K562 (cell line): Measurements from ENCODE around the gene PPP2R1A. TPM values are rescaled to one million over a fixed set of nuclear protein-coding genes. Genes with fewer than 3 reads are reported as not detected.
A peak's percentile ranks its signal among the peaks of the same experiment; 100 is the strongest.

ENCODE experiments used
- CEBPG ChIP-seq, 3 experiments: fragments of 200-800 bp in 1 of 3; sonication (Bioruptor generic) in 1 of 3; sonication (generic) in 1 of 3; formaldehyde crosslinking in 1 of 3; IDR thresholded peaks in 2 of 3; conservative IDR thresholded peaks in 1 of 3; 2 replicates each; pipeline versions ENCODE4 v1.6.1 to v1.8.0; 2016 to 2022; ENCODE audit warnings: missing compliant biosample characterization in 2 of 3, missing genetic modification characterization in 2 of 3, mild to moderate bottlenecking in 1 of 3, missing genetic modification reagents in 1 of 3
- ETV1 ChIP-seq: fragments of 450-650 bp; conservative IDR thresholded peaks from 2 replicates; pipeline ENCODE4 v1.6.1; 2016; ENCODE audit warnings: missing genetic modification characterization, control low read depth, low read depth, missing compliant biosample characterization
- MEF2D ChIP-seq: conservative IDR thresholded peaks from 2 replicates; pipeline ENCODE4 v1.6.1; 2016; ENCODE audit warnings: low read depth, missing genetic modification characterization, missing compliant biosample characterization
- NFRKB ChIP-seq: fragments of 450-650 bp; IDR thresholded peaks from 2 replicates; pipeline ENCODE4 v1.6.1; 2016; ENCODE audit warnings: low read depth
- NONO ChIP-seq, 2 experiments: fragments of 200-400 bp in 1 of 2; fragments of 450-650 bp in 1 of 2; formaldehyde crosslinking in 1 of 2; IDR thresholded peaks; 2 replicates each; pipeline ENCODE4 v1.6.1; 2017; ENCODE audit warnings: low read depth in 2 of 2, mild to moderate bottlenecking in 2 of 2, moderate library complexity in 2 of 2, low read length in 1 of 2
- NR3C1 ChIP-seq: sonication (generic); formaldehyde crosslinking; IDR thresholded peaks from 2 replicates; pipeline ENCODE4 v1.8.1; 2022; ENCODE audit warnings: missing genetic modification reagents
- NRF1 ChIP-seq, 2 experiments: fragments of 450-650 bp; IDR thresholded peaks in 1 of 2; conservative IDR thresholded peaks in 1 of 2; 2 replicates each; pipeline ENCODE4 v1.6.1; 2014; ENCODE audit warnings: mild to moderate bottlenecking in 2 of 2
- PREB ChIP-seq: sonication (generic); formaldehyde crosslinking; IDR thresholded peaks from 2 replicates; pipeline ENCODE4 v1.8.1; 2023; ENCODE audit warnings: mild to moderate bottlenecking, missing genetic modification reagents
- RNF2 ChIP-seq: sonication (generic); IDR thresholded peaks from 2 replicates; pipeline ENCODE4 v1.6.1; 2016
- RREB1 ChIP-seq: fragments of 250-450 bp; sonication (Bioruptor Pico); IDR thresholded peaks from 2 replicates; pipeline ENCODE4 v1.4.0; 2020
- SIN3A ChIP-seq, 2 experiments: fragments of 150-350 bp in 1 of 2; IDR thresholded peaks; 2 replicates each; pipeline ENCODE4 v1.6.1; 2011 to 2016; ENCODE audit warnings: borderline replicate concordance in 2 of 2, low read depth in 2 of 2, low read length in 2 of 2, mild to moderate bottlenecking in 2 of 2, moderate library complexity in 2 of 2; ENCODE audit not compliant: control insufficient read depth in 1 of 2
- ZNF354B ChIP-seq: fragments of 250-450 bp; sonication (Bioruptor Pico); IDR thresholded peaks from 2 replicates; pipeline ENCODE4 v1.4.0; 2020
- ZNF518B ChIP-seq: fragments of 250-450 bp; sonication (Bioruptor Pico); IDR thresholded peaks from 2 replicates; pipeline ENCODE4 v1.5.0; 2021; ENCODE audit warnings: mild to moderate bottlenecking, moderate library complexity
- ZNF644 ChIP-seq: fragments of 200-800 bp; sonication (Bioruptor generic); IDR thresholded peaks from 2 replicates; pipeline ENCODE4 v1.6.1; 2016; ENCODE audit warnings: low read depth, missing genetic modification characterization, missing compliant biosample characterization
- polyA plus RNA-seq, 8 experiments: library from polyadenylated mRNA; depleted of rRNA in 4 of 8; stranded (reverse) in 5 of 8; unstranded in 3 of 8; fragments of >200 nt; fragmentation: Nextera tagmentation in 2 of 8; fragmentation: Illumina TruSeq in 1 of 8; extraction: Ambion mirVana in 2 of 8; extraction: Trizol in 1 of 8; gene quantifications; 2 replicates each; pipeline versions ENCODE4 v1.2.1 to v1.2.3, GENCODE V29; 2011 to 2014; ENCODE audit warnings: inconsistent platforms in 1 of 8, missing spikeins in 1 of 8
- total RNA-seq, 7 experiments: library from RNA; depleted of rRNA in 6 of 7; stranded (reverse); fragments of >200 nt in 6 of 7; fragmentation: Illumina TruSeq in 2 of 7; extraction: Trizol in 2 of 7; gene quantifications; 2 replicates each; pipeline versions ENCODE4 v1.2.1 to v1.2.3, GENCODE V29; 2011 to 2021; ENCODE audit warnings: low replicate concordance in 1 of 7

Gene PPP2R1A
- total and polyA plus RNA-seq, 9 of the 15 experiments (the other 6 are each of a cell fraction or from before 2014, with no cell fraction given) = 10.1 to 211 (median 70.1) TPM

- TF ChIP-seq ZNF644 (no peak), RREB1 (CRISPR knock-in tag) (no peak), MEF2D (tag) (no peak), ZNF354B (CRISPR knock-in tag) (no peak), NR3C1 (CRISPR knock-in tag) (0 out of 2 replicates have a peak, but pooled peaks have one; percentile 51), NONO (IDR thresholded peaks at IDR 0.05; ENCODE audit: low read depth in 2 of 2, low read length in 1 of 2) (no peak), NRF1 (conservative IDR thresholded peaks at IDR 0.05 in 1 of 2, IDR thresholded peaks at IDR 0.05 in 1 of 2) (peak; percentile 94), PREB (CRISPR knock-in tag) (0 out of 2 replicates have a peak, but pooled peaks have one; percentile 66), CEBPG (CRISPR knock-in tag; IDR thresholded peaks at IDR 0.05) (peak; percentile 95), CEBPG (tag; conservative IDR thresholded peaks at IDR 0.05 in 1 of 2, IDR thresholded peaks at IDR 0.05 in 1 of 2) (peak; percentile 93 to 96), RNF2 (no peak), ETV1 (no peak), SIN3A (IDR thresholded peaks at IDR 0.05; ENCODE audit: borderline replicate concordance in 2 of 2, control insufficient read depth in 1 of 2, low read depth in 2 of 2, low read length in 2 of 2) (peak; percentile 7 to 72; a peak in 1 of 4 replicates), ZNF518B (CRISPR knock-in tag) (no peak), NFRKB (0 out of 2 replicates have a peak, but pooled peaks have one; percentile 61)
These were observed 79.7 kb downstream of the PPP2R1A start, which contains the start of gene ZNF766 (continued) for GRCh38 chr19:52269338-52270261.
